ENCODE measurements around the gene CELF4.

The CELF4 gene

DNA sequence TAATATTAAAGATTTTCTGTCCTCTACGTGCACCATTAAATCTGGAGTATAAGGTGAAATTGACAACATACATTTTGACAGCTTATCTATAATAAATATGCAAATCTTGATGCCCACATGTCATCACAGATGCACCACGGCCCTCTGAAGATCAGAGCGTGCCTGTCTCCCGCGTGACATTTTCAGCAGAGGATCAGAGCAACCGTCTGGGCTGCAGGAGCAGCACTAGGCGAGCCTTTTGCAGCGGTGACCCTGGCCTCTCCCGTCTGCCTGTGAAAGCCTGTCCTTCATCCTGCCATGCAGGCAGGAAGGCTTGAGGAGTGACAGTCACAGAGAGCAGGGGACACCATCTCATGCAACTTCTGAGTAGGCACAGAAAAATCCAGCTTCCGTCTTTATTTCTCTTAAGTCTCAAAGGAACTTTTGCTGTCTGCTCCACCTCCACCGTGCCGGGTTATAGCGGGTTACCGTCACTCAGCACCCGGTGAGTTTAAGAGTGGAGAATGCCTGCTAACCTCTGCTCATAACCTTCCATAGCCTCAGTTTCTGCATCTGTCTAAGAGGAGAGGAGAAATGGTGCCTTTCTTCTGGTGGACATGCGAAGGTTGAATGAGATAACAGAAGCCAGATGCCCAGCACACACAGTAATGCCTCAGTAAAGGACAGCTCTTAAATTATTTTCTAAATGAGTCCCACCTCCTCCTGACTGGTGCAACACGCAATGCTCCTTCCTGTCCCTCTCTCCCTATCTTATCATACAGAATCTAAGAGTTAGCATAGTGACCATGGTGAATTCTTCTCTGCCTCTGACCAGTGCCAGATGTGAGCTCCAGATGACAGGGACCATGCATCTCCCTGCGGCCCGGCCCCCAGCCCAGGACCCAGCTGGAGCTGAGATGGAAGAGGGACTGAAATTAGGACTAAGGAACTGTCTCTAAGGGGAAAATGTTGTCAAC, 43.8 kb downstream of the CELF4 start:
- no peak overlapping the region for H3K27ac ChIP-seq
- no peak for TF ChIP-seq CTCF (conservative IDR thresholded peaks at IDR 0.05)

- TF ChIP-seq CTCF (conservative IDR thresholded peaks at IDR 0.05), result no peak
- no peak overlapping the region for H3K27ac ChIP-seq
These were observed 45.1 kb downstream of the CELF4 start for GRCh38 chr18:37520508-37520907.

DNA sequence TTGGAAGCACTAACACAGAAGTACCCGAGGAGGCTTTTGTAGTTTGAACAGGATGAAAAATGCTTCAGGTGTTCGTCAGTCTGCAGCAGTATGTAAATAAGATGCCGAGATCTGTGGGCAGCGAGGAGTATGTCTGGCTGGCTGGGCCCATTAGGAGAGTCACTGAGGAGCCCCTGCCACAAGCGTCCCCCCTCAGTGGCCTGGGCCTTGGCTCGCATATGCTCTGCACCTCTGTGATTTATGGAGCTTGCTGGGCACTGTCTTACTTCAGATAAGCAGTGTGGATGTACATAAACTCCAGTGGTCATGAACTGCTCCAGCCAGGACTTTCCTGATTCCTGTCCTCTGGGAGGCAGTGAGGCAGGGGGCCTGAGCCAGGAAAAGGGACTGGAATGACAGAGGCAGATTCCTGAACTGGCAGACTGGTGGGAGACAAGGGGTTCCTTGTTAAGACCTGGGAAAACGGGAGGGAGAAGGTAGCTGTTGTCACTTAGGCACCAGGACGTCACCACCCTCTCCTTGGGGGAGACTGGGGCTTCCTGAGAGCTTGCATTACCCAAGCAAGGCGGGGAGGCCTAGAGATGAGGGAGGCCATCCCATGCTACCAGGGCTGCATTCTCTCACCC, 46.0 kb downstream of the CELF4 start:
- no peak overlapping the region for H3K27ac ChIP-seq
- TF ChIP-seq CTCF (conservative IDR thresholded peaks at IDR 0.05), result no peak

GRCh38 chr18:37516361-37516853, 49.2 kb downstream of the CELF4 start:
- no peak overlapping the region for H3K27ac ChIP-seq
- no peak for TF ChIP-seq CTCF (conservative IDR thresholded peaks at IDR 0.05)

DNA sequence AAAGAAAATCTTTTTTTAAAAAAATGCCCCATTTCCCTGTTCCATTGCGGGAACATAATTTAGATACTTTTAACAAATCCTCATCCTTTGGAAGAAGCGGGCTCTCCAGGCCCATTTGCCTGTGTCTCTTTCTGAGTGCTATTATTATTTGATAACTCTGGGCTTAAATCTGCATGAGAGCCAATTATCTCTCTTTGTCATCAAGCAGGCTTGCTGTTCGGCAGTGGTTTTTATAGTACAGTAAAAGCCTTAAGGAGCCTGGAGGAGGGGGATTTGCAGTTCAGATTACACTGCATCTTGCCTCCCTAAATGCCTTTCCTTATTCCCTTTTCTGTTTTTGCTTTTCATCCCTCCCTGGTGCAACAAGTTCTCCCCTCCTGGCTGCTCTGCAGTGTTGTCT, 50.6 kb downstream of the CELF4 start:
- no peak for TF ChIP-seq CTCF (conservative IDR thresholded peaks at IDR 0.05)
- H3K27ac ChIP-seq, result no peak overlapping the region

GRCh38 chr18:37512400-37512799, 53.2 kb downstream of the CELF4 start:
- H3K27ac ChIP-seq, result no peak overlapping the region
- TF ChIP-seq CTCF (conservative IDR thresholded peaks at IDR 0.05), result no peak

DNA sequence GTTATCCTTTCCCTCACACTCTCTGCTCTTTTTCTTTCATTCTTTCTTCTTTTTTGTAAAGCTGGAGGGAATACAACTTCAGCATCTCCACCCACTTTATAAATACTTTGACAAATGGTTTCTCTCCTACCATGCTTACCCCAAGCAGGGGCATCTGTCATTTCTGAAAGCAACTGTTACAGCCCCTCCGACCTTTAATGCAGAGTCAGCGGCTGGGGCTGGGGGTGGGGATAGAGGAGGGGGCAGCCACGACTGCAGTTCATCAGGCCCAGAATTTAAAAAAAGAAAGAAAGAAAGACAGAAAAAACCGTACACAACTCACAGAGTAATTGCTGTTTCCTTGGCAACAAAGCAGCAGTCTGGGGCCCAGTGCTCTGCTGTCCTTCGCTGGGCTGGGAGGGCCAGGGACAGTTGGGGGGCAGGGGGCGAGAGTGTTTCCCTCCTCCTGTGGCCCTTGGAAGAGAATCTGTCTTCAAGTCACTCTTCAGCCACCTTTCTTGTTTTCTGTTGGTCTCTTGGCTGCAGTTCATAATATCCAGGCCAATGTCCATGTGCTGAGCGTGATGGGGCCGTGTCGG, 53.8 kb downstream of the CELF4 start:
- H3K27ac ChIP-seq, result no peak overlapping the region
- no peak for TF ChIP-seq CTCF (conservative IDR thresholded peaks at IDR 0.05)
